Measurements from ENCODE around the gene PLXNB3. TPM values are rescaled to one million over a fixed set of nuclear protein-coding genes. Genes with fewer than 3 reads are reported as not detected.

Gene PLXNB3
- total RNA-seq, 1 donor from 2014 or later: 10.3 TPM

DNA sequence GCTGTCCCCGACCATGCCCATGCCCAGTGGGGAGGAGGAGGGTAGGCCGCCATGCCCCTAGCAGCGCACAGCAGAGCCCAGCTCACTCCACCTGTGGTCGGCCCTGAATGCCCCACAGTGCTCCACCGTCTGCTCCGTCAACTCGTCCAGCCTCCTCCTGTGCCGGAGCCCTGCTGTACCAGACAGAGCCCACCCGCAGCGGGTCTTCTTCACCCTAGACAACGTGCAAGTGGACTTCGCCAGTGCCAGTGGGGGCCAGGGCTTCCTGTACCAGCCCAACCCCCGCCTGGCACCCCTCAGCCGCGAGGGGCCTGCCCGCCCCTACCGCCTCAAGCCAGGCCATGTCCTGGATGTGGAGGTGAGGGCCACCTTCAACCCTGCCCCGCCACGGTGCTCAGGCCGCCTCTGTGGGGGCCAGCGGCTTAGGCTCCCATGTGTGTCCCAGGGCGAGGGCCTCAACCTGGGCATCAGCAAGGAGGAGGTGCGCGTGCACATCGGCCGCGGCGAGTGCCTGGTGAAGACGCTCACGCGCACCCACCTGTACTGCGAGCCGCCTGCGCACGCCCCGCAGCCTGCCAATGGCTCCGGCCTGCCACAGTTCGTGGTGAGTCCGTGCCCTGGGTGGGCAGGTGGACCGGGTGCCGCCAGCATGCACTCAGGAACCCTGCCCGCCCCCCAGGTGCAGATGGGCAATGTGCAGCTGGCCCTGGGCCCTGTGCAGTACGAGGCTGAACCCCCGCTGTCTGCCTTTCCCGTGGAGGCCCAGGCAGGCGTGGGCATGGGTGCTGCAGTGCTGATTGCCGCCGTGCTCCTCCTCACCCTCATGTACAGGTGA lies 9.9 kb downstream of the PLXNB3 start:
- DNase-seq (ENCODE audit: low read depth): no peak

DNA sequence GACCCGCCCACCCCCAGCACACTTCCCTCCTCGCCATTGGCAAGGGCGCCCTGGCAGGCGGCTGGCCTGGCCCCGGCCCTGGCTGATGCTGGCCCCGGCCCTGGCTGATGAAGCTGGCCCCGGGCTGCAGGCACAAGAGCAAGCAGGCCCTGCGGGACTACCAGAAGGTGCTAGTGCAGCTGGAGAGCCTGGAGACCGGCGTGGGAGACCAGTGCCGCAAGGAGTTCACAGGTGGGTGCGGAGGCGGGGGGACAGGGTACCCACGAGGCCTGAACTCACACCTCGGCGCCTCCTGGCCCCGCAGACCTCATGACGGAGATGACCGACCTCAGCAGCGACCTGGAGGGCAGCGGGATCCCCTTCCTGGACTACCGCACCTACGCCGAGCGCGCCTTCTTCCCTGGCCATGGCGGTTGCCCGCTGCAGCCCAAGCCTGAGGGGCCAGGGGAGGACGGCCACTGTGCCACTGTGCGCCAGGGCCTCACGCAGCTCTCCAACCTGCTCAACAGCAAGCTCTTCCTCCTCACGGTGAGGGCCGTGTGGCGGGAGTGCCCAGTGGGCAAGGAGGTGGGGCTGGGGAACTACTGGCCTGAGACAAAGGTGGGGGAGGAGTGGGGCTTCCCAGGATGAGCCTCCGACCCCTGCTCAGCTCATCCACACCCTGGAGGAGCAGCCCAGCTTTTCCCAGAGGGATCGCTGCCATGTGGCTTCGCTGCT lies 10.7 kb downstream of the PLXNB3 start:
- no peak for DNase-seq (ENCODE audit: low read depth)

DNA sequence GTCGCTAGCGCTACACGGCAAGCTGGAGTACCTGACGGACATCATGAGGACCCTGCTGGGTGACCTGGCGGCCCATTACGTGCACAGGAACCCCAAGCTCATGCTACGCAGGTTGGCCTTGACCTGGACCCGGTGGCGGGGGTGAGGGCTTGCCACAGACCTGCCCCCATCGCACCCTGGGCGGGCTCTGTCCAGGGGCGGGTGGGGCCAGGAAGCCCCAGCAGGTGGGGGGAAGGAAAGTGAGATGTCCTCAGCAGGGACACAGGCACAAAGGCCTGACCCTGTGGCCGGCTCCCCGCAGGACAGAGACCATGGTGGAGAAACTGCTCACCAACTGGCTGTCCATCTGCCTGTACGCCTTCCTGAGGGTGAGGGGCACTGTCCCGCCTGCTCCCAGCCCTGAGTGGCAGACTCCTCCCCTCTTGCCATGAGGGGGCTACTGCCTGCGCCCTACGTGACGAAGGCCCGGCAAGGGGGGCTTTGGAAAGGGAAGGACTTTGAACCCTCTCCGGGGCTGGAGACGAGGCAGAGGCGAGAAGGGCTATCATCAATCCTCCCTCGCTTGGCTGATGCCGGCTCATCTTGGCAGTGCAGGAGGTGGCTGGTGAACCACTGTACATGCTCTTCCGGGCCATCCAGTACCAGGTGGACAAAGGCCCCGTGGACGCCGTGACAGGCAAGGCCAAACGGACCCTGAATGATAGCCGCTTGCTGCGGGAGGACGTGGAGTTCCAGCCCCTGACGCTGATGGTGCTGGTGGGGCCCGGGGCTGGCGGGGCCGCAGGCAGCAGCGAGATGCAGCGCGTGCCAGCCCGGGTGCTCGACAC lies 11.5 kb downstream of the PLXNB3 start:
- no peak for DNase-seq (ENCODE audit: low read depth)

DNA sequence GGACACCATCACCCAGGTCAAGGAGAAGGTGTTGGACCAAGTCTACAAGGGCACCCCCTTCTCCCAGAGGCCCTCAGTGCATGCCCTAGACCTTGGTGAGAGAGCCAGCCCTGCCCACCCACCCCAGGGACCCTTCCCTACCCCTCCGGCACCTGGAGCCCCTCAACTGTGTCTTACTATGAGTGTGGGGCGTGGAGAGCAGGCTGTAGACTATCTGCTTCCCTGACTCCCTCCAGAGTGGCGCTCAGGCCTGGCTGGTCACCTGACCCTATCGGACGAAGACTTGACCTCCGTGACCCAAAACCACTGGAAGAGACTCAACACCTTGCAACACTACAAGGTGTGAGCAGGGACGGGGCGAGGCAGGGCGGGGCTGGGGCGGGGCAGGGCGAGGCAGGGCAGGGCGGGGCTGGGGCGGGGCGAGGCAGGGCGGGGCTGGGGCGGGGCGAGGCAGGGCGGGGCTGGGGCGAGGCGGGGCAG lies 12.1 kb downstream of the PLXNB3 start:
- DNase-seq (ENCODE audit: low read depth): no peak

DNA sequence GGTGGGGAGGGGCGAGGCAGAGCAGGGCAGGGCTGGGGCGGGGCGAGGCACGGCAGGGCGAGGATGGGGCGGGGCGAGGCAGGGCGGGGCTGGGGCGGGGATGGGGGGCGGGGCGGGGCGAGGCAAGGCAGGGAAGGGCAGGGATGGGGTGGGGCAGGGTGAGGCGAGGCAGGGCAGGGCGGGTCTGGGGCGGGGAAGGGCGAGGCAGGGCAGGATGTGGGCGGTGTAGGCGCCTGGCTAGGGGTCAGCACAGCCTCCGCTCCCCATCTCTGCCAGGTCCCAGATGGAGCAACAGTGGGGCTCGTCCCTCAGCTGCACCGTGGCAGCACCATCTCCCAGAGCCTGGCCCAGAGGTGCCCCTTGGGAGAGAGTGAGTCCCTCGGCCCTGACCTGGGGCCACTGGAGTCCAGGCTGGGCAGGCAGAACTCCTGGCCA lies 12.6 kb downstream of the PLXNB3 start:
- DNase-seq (ENCODE audit: low read depth): no peak

DNA sequence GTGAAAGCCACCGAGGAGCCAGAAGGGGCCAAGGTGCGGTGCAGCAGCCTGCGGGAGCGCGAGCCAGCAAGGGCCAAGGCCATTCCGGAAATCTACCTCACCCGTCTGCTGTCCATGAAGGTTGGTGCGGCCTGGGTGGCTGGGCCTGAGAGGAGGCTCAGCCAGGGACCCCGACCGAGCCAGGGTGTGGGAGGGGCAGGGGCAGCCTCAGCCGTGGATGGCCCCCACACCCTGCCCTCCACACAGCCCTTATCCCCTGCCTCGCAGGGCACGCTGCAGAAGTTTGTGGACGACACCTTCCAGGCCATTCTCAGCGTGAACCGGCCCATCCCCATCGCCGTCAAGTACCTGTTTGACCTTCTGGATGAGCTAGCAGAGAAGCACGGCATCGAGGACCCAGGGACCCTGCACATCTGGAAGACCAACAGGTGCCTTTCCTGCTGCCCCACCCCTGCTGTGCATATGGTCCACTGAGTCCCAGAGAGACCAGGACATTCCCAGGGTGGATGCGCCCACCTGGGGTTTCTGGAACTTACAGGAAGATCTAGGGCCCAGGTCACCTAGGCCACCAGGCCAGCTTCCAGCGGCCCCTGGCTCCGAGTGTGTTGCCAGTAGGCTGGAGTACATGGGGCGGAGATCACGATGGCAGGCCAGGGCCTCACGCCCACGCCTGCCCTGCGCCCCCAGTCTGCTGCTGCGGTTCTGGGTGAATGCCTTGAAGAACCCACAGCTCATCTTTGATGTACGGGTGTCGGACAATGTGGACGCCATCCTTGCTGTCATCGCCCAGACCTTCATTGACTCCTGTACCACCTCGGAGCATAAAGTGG lies 13.4 kb downstream of the PLXNB3 start:
- no peak for DNase-seq (ENCODE audit: low read depth)

DNA sequence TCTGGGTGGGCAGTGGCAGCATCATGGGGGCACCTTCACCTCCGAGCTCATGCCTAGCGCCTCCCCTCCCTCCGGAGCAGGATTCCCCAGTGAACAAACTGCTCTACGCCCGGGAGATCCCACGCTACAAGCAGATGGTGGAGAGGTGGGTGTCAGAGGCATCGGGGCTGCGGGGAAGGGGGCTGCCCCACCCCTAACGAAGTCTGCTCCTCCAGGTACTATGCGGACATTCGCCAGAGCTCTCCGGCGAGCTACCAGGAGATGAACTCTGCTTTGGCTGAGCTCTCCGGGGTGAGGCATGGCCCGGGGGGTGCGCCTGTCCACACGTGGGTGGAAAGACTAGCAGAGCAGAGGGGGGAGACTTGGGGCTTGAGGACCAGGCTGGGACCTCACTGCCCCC lies 14.1 kb downstream of the PLXNB3 start:
- no peak for DNase-seq (ENCODE audit: low read depth)

DNA sequence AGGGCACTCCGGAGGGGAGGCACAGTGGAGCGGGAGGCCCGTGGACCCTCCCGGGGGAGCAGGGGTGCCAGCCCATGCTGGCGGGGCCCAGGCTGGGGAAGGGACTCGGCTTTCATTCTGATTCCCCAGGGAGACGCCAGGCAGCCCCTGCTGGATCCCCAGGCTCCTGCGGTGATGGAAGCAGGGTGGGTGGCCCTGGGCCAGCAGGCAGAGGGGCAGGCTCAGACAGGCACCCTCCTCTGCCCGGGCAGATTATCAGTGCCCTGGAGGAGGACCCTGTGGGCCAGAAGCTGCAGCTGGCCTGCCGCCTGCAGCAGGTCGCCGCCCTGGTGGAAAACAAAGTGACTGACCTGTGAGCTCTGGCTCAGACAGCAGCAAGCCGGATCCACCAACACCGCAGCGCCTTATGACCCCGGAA lies 14.6 kb downstream of the PLXNB3 start:
- DNase-seq (ENCODE audit: low read depth): no peak

DNA sequence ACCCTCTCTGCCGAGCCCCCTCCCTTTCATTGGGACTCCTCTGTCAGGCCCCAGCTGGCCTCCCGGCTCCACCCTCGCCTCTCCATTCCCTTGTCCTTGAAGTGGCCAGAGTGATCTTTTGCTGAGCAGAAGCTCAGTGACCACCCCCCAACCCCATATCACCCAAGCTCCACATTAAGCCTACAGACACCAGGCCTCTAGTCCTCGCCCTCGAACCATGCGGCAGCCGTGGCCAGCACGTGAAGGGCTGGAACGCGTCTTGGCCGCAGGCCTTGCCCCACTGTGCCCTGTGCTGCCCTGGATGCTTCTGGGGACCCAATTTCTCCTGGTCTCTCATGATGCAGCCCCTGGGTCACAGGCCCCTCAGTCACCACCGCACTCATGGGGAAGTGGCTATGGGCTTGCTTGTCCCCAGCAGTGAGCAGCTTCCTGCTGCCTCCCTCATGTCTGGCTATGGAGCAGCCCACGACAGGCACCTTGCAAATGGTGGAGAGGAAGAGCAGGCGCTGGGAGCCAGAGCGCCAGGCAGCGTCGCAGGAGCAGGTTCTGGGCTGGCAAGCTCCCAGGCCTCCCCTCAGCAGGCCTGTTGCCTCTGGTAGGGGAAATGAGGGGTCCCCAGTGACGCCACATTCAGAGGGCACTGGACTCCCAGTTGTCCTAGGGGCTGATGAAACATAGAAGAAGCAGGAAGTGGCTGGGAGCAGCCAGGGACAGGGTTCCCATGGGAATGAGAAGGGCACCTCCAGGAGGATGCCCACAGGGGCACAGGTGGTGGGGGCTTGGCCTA lies 16.0 kb downstream of the PLXNB3 start:
- DNase-seq (ENCODE audit: low read depth): no peak

DNA sequence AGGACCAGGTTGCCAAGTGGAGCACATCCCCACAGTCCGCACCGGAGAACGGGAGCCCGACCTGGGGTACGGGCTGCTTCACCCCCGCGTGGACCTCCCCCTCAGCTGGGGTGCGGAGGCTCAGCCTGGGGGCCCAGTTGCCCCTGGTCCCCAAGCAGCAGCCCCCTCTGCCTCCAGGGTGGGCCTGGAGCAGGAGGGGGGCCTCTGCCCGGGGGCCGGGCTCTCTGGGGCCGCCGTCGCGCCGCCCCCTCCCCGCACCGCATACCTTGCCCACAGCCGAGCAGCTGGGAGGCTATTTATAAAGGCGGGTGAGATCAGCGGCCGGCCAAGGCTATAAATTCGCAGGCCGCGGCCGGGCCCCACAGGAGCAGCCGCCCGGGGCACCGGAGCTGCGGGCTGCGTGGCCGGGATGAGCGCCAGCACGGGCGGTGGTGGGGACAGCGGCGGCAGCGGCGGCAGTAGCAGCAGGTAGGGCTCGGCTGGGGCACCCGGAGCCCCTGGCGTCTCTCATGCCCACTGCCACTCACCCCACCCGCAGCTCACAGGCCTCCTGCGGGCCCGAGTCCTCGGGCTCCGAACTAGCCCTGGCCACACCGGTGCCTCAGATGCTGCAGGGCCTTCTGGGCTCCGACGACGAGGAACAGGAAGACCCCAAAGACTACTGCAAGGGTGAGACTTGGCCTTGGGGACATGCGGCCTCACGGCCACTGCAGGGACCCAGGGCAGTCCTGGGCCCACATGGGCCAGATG lies 16.8 kb downstream of the PLXNB3 start, which contains the start of gene SRPK3:
TSS of gene SRPK3 (plus strand) at position 364 of the 750 bp plus-strand sequence. CDS start at position 410, 46 bp downstream.
- no peak for DNase-seq (ENCODE audit: low read depth)

DNA sequence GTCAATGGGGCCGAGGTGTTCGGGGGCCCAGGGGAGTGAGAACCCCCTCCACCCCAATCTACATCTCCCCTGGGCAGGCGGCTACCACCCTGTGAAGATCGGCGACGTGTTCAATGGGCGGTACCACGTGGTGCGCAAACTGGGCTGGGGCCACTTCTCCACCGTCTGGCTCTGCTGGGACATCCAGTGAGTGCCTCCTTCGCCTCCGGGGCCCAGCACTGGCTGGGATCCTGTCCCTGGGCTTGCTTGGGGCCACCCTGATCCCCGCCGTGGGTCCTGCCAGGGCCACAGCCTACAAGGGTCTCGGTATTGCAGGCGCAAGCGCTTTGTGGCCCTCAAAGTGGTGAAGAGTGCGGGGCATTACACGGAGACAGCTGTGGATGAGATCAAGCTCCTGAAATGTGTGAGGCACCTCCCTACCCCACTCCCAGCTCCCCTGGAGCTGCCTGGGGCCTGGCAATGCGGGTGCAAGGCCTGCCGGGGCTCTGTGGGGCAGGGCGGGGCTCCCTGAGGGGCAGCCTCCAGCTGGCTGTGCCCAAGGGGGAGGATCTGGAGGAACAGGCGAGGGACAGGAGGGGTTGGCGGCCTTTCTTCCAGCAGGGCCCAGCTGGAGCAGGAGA lies 17.5 kb downstream of the PLXNB3 start:
- no peak for DNase-seq (ENCODE audit: low read depth)

DNA sequence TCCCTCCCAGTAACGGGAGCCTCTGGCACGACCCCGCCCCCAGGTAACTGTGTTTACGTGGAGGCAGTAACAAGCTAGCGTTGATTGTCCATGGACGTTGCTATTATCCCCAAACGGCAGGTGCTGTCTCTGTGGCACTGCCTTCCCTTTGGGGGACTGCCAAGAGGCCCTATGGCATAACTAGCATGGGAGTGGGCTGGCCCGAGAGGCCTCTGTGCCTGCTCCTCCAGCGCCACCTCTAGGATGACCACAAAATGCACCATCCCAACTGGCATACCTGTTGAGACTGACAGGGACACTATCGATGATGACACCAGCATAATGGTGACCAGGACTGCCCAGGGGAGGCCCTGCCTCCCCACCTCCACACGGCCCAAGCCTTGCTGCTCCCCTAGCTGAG lies 18.3 kb downstream of the PLXNB3 start:
- no peak for DNase-seq (ENCODE audit: low read depth)

DNA sequence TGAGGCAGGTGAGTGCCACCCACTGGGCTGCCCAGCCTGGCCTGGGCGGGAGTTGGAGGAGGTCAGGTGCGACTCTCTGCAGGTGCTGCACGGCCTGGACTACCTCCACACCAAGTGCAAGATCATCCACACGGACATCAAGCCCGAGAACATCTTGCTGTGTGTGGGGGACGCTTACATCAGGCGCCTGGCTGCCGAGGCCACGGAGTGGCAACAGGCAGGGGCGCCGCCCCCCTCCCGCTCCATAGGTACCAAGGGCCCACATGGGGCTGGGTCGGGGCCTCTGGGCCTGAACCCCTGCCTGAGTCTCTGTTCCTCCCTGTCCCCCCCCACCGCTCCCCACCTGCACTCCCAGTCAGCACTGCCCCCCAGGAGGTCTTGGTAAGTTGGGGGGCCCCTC lies 18.8 kb downstream of the PLXNB3 start:
- no peak for DNase-seq (ENCODE audit: low read depth)

DNA sequence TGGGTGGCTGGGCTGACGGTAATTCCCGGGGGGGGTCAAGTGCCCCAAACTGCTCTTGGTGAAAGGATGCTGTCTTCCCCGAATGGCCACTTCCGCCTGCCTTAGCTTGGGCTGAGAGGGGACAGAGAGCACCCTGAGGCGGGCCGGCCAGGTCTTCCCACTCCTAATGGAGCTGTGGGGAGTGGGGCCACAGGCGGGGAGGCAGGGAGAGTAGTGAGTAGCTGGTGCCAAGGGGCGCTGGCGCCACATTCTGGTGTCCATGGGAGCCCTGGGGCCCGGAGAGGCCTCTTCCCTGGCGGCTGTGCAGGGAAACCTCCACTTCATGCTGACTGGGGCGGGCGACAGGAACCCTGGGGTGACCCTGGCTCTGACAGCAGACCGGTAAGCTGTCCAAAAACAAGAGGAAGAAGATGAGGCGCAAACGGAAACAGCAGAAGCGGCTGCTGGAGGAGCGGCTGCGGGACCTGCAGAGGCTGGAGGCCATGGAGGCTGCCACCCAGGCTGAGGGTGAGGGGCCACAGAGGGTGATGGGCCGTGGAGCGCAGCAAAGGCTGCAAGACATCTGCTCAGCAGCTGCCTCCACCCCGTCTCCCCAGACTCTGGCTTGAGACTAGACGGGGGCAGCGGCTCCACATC lies 19.4 kb downstream of the PLXNB3 start:
- no peak for DNase-seq (ENCODE audit: low read depth)

DNA sequence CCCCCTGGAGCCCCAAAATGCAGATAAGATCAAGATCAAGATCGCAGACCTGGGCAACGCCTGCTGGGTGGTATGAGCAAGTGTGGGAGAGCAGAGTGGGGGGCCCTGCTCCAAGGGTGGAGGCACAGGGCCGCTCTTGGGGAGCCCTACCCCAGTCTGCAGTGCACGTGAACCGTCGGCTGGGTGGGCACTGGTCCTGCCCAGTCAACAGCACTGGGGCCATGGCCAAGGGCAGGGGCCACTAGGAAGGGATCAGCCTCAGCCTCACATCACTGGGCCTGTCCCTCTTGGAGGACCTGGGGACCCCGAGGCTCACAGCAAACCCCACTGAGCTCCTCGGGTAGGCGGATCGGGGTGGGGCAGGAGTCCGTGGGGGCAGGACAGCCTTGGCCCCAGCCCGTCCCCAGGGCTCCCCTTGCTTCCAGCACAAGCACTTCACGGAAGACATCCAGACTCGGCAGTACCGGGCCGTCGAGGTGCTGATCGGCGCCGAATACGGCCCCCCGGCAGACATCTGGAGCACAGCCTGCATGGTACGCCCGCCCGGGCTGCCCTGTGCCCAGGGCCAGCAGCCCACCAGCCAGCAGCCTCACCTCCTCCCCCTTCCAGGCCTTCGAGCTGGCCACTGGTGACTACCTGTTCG lies 20.4 kb downstream of the PLXNB3 start:
- no peak for DNase-seq (ENCODE audit: low read depth)

DNA sequence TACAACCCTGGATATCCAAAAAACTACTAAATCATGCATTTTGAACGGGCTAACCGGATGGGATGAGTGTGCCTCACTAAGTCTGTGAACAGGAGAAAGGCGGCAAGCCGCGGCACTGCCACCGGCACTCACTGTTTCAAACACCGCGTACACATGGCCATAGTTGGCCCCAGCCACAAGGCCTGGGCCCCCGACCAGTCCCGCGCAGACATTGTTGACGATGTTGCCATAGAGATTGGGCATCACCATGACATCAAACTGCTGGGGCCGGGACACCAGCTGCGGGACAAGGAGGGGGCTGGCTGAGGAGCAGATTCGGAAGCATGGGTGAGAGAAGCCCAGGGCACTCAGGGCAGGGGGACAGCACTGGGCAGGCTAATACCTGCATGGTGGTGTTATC lies 22.6 kb downstream of the PLXNB3 start:
- no peak for DNase-seq (ENCODE audit: low read depth)

DNA sequence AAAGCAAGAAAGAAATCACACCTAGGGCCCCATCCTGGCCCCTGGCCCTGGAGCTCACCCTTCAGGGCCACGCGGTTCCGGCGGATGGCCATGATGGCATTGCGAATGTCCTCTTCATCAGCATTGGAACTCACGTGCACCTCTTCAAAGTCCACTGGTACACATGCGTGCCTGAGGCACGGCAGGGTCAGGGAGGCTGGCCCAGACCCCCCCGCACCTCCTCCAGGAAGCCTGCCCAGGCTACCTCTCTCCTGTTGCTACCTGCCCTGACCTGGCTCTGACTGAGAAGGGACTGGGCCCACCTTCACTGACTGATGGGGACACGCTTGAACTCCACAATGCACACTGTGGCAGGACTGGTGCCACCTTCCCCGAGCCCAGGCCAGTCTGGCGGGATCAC lies 25.6 kb downstream of the PLXNB3 start:
- no peak for DNase-seq (ENCODE audit: low read depth)

Measured in renal cortical epithelial cell (primary cell).